GM21528 (cell line): ENCODE data around the gene FXR1.
"Not testable (repeated sequence)": the region's sequence is repeated elsewhere in the genome, so short reads cannot be mapped to it uniquely, and the experiment has no call there.

Experiments
- ATAC-seq: cut with Tn5 transposase; IDR thresholded peaks from one replicate; pipeline ENCODE4 v1.9.1; 2021; ENCODE audit warnings: mild to moderate bottlenecking, moderate library complexity; ENCODE audit not compliant: unreplicated experiment, low FRiP score

The FXR1 gene

DNA sequence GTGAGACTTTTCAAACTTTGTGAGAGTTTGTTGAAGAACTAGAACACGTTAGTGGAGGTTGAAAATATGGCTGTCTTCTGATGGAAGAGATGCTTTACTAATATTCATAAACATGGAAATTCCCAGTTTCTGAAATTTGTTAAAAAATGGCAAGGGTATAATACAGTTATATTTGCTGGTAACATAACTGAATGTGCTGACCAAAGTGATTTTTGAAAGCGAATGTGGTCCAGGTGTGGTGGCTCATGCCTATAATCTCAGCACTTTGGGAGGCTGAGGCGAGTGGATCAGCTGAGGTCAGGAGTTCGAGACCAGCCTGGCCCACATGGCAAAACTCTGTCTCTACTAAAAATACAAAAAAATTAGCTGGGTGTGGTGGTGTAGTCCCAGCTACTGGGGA is 18.1 kb downstream of the FXR1 start:
- ATAC-seq: no peak

DNA sequence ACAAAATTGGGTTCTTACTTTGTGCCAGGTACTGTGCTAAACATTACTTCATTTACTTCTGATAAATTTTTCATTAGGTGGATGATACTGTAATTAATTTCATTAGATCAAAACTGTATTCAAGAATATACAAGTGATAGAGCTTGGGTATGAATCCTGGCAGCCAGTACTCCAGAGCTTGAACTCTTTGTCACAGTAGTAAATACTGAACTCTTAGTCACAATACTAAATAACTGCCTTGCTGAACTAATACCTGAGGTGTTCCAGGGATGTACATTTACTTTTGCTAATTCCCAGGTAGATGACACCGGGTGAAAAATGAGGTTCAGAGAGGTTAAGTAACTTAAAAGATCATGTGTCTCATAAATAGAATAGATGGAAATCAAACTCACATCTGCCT is 20.3 kb downstream of the FXR1 start:
- no peak for ATAC-seq

DNA sequence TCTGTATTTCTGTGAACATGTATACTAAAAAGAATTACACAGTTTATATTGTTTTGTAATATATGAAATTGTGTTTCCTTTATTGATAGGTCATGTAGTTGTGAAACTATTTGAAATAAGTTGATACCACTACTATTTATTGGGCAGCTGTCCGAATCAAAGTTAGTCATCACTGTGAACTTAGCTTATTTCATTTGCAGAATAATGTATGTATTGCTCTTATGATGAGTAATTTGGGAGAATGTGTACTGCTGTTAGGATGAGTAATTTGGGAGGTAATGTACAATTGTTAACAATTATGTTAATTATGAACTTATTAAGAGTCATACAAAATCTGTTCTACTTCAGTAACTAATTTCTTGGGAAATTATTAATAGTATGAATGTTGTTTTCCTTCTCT is 22.2 kb downstream of the FXR1 start:
- no peak for ATAC-seq

DNA sequence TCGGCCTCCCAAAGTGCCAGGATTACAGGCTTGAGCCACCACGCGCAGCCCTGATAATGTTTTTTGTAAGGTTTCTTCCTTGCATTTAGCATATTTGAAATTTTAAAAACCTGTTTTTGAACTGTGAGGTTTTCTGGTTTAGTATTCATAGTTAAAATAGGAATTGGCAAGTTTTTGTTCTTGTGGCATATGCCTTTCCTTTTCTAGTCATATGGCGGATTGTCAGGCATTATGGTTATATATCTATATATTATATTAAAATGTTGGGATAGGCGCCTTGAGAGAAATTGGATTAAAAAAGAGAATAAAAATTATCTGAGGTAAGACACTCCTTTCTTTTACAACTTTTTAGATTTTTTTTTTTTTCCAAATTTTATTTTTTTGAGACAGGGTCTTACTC is 28.4 kb downstream of the FXR1 start:
- ATAC-seq: no peak

DNA sequence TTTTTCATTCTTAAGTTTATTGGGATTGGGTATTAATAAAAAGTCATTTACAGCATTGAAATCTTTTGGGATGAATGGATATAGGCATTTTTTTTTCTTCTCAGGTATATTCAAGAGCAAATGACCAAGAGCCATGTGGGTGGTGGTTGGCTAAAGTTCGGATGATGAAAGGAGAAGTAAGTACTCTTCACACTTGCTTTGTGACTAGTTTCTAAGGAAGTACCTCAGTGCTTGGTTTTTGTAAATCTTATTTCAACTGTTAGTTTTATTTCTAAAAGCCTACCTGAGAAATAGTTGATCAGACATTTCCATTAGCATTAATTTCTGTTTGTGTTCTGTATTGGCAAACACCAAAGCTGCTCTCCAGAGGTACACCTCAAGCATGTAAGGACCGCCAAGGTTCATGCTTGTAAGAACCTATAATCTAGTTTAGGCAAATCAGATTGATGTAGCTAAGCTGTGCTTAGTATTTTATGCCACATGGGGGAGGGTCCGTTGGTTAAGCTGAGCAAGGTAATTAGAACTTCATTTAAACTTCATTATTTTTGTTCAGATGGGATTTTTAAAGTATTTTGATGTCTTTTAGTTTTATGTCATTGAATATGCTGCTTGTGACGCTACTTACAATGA is 35.4 kb downstream of the FXR1 start:
- no peak for ATAC-seq

DNA sequence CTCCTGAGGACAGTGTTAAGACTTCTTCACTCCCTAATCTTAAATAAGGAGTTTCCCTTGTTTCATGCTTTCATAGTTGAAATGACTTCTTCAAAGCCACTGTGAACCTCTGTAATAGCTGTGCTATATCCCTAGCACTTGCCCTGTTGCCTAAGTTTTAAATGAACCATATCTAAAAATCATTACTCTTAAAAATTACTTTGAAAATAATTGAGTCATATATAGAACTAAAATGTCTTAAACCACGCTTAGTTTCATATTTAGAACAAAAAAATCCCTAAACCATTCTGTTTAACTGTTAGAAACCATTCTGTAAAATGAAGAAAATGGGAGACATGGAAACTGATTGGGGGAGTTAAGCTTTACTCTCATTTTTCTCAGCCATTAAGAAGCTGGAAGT is 47.2 kb downstream of the FXR1 start:
- no peak for ATAC-seq

DNA sequence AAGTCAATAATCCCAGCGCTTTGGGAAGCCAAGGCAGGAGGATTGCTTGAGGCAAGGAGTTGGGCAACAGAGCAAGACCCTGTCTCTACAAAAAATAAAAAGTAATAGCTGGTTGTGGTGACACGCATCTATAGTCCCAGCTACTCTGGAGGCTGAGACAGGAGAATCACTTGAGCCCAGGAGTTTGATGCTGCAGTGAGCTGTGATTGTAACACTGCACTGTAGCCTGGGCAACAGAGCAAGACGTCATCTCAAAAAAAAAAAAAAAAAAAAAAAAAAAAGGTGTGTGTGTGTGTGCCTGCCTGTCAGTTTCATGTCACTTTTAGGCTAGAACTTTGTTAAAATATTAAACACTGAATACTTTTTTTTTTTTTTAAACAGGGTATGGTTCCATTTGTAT is 48.6 kb downstream of the FXR1 start:
- no peak for ATAC-seq

DNA sequence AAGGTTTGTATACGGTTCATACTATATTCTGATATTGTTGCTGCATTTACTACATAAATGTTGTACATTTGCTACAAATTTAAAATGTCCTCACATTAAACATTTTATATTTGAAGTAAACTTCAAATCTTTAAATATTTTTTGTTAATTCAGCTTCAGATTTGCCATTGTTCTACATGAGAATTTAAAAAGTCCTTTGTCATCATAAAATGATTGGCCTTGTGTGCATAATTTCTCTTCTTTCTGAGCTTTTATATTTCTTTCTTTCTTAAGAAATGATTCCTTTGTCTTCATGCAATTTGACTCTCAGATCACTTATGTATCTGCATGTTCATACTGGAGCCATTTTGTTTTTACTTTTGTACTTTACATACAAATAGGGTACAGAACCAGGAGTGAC is 49.1 kb downstream of the FXR1 start:
- no peak for ATAC-seq

DNA sequence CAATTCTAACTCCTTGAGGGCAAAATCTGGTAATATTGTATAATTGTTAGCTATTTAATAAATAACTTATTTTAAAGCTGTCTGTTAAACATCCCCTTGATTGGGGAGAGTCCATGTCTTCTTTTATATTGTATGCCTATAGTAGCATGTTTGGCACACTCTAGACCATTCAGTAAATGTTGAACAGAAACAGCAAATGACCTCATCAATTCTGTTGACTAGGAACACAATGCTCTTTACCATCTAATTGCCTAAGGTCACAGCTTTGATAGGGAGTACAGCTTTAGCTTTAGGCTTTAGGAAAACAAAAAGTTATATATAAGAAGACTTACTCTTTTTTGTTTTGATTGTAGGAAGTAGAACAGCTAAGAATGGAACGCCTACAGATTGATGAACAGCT is 50.1 kb downstream of the FXR1 start:
- ATAC-seq: no peak

DNA sequence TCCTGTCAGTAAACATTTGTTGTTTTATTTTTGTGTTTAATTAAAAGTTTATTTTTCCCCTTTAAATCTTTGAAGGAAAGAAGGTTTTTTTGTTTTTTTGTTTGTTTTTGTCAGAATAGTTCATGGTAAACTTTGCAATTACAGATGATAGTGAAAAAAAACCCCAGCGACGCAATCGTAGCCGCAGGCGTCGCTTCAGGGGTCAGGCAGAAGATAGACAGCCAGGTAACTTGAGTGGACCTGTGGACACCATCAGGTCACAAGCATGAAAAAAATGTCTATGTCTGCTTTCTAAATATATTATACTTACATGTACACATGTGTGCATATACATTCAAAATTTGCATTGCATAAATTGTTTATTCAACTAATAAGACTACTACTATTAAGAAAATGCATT is 58.5 kb downstream of the FXR1 start:
- ATAC-seq: no peak

DNA sequence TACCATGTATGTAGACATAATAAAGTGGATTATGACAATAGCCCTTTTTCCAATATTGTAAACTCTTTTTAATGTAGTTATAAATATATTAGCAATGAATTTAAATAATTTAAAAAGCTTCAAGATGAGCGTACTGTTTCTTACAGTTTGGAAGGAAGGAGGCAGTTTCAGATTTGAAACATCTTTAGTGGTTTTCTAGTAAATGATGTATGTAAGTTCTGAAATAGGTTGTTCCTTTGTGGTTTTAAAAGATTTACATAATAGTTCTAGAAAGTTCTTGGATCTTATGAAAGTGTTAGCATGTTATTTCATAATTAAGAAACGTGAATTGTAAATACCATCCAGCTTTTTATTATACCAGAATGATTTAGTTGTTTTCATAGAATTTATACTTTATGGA is 61.1 kb downstream of the FXR1 start:
- peak; percentile 84 for ATAC-seq

DNA sequence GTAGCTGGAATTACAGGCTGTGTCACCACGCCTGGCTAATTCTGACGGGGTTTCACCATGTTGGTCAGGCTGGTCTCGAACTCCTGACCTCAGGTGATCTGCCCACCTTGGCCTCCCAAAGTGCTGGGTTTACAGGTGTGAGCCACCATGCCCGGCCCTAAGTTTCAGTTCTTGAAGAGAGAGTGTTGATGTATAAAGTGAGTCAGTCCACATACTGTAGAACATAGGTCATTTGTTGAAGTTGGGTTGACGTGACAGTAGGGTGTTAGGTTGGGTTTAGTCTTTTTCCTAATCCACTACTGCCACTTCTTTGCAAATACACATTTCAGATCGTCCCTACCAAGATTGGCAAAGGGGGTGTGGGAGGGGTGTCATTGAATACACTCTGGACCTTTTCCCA is 61.8 kb downstream of the FXR1 start:
- no peak for ATAC-seq

DNA sequence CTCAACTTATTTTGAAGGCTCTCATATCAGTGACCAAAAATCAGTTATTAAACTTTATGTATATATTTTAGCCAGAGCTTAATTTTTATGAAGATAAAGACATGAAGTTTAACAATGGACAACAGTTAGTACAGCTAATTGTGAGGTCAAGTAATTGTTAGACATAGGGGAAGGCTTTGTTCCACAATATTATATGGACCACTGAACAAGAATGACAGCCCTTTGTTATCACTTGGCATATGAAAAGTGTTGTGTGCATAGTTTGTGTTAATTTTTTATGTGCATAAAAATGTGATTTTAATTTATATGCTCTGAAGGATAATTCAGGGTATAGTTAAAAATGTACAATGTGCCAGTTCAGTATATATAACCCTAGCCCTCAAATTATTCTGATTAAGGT is 65.0 kb downstream of the FXR1 start:
- ATAC-seq: no peak

DNA sequence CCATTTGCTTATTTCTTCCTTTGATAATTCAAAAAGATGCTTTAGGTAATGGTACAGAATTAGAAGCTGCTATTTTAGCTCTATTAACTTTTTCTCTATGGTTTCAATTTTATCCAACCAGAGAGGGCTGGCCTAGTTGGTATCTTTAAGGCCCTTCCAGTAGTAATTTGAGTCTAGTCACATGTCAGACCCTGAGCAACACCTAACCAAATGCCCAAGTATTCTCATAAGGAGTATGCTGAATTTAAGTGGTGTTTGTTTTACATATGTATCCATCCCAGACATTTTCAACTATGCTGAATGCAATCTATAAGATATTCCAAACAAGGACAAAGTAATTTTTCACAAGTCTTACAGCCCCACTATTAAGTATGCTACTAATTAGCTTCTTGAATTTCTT is 67.5 kb downstream of the FXR1 start:
- ATAC-seq: no peak

DNA sequence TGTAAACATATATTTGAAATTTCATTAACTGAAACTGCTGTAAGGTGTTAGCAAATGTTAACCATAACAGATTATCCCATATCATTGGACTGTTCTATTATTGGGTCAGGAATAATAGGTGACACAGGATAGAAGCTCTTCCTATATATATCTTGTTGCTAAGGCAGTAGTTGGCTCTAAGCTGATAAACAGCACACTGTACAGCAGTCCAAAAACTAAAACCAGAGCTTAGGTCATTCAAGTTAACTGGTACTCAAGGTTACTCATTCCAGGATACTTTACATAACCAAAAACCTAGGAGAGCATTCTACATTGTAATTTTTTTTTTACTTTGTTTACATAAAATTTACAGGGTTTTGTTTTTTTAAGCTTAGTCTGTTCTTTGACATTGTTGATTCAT is 68.1 kb downstream of the FXR1 start:
- ATAC-seq: no peak

DNA sequence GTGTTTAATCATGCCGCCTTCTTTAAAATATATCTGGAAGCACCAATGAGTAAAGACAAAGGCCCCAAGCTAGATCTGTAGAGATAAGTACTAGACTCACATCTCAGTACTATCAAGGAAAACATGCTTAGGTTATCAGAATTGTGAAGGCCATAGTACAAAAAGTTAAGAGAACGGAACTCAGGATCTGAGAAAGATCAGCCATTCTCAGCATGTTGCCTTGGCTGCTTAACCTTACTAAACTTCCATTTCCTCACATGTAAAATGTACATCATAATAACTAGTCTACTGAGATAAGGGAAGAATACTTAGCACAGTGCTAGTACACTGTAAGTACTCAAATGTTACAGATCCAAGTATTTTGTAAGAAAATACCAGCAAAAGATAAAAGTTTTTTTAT is 69.4 kb downstream of the FXR1 start:
- no peak for ATAC-seq

DNA sequence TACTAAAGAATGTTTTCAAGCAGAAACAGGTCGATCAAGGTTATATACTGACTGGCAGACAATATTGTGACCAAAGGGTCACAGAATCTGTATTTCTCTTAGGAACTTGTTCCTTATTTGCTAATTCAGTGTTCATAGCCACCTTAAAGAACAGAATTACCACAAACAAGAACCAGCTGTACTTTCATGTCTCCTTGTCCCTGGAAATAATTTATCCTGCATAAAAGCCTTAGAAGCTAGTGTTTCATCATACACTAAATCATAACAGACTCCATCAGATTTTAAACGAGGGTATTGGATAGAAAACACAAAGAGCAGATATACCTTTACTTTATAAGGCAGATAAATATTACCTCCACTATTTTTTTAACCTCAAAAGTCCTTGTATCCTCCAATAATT is 70.7 kb downstream of the FXR1 start:
- ATAC-seq: no peak

DNA sequence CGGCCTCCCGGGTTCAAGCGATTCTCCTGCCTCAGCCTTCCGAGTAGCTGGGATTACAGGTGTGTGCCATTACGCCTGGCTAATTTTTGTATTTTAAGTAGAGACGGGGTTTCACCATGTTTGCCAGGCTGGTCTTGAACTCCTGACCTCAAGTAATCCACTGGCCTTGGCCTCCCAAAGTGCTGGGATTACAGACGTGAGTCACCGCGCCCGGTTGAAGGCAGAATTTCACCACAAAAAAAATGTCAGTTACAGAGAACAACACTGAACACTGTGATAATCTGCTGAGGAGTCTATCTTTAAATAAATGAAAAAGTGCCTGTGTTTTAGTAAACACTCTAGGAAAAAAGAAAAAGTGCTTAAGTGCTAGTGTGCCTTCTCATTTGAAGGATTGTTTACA is 73.9 kb downstream of the FXR1 start:
- ATAC-seq: not testable (repeated sequence)

DNA sequence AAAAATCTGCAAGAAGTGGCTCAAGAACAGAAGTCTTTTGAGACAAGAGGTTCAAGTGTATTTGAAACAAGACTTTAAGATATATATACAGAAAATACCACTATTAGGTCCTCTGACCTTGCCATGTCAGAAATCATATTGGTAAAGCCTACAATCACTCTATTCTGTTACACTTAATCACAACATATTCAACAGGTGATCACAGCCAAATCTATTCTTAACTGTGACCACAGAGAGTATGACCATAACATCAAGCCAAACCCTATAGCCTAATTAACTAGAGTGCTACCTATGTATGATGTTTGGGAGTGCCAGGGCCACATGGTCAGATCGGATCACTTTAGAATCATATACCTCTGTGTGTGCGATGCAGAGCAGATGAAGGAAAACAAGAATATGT is 74.9 kb downstream of the FXR1 start:
- no peak for ATAC-seq

DNA sequence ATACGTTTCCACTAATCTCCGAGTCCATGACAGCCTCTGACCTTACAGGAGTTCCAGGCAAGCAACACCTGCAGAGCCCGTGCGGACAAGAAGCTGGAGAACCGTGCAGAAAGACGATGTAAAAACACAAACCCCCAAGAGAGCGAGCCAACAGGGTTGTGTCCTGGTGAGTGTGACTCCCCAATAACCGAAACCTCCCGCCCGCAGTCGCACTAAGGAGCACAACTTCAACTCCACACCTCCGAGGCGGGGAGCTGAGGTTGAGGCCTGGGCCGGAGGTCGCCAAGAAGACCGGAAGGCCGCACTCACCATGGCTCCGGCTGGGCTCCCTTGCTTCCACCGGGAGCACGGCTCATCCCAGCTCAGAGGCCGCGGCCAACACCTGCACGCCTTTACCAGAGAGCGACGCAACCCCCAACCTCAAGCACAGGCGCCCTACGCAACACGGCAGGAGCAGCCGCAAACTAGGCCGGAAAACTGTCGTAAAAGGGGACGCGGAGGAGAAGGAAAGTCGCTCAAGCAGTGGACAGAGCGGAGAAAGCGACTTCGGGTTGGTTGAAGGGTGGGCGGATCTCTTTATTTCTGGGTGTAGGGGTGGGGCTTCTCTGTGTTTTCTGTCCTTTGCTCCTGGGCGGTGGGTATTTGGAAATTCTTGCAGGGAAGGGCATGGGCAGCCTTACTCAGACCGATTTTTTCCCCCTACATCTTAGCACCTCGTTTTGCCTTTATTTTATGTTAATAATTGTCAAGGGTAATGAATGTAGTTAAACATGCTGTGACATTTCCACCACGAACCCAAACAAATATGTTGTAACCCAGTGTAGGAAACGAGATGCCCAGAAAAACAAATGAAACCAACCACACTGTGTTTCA is 77.1 kb downstream of the FXR1 start, which contains the start of gene DNAJC19:
Gene DNAJC19 (minus strand): TSS at position 446 of the 873 bp plus-strand sequence. CDS start 134 bp downstream, at position 312.
- ATAC-seq: peak; percentile 98

DNA sequence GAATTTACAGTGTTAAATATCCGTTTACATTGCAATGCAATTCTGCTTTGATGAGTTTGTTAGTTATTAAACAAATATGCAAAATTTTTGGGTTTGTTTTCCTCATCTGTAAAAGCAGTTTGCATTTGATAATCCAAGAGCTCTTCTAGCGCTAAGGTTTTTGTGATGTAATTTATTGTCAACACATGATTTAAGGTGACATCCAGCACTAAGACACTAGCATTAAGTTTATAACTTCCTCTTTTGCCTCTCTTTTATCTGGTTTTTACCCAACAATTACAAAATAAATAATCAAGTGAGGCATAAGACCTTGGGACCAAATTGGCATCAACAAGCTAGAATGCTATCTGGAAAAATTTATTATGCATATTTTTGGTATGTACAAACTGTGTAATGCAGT is 78.0 kb downstream of the FXR1 start:
- ATAC-seq: no peak

DNA sequence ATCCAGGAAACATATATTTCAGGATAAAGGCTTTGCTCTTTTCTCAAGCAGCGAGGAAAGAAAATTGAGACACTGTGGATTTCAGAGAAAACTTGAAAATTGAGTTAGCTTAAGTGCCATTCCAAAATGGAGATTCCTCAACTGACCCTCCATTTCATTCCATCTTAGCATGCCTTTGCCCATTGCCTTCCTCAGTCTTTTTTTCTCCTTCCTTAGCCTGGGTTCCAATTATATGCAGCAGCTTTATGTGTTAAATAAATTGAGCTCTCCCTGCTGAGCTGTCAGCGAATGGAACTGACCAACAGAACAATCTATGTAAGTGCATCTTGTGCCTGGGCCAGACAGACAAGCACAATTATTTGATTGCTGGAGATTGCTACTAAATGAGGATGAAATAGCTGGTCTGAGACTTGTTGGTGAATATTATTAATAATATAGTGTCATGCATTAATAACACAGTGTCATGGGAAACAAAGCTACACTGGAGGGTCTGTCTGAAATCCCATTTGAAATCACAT is 84.0 kb downstream of the FXR1 start:
- ATAC-seq: no peak
